Measurements from ENCODE around the gene BRPF1. TPM values are rescaled to one million over a fixed set of nuclear protein-coding genes. Genes with fewer than 3 reads are reported as not detected.

The BRPF1 gene
- total and polyA plus RNA-seq, 2 donors (not counting 1 experiment from before 2014, with no cell fraction given), result 24.4 to 36.5 TPM

GRCh38 chr3:9698293-9698692, 33.2 kb upstream of the BRPF1 start:
- Mint-ChIP-seq H3K27ac (no peak overlapping the region), H3K9me3 (ENCODE audit: insufficient read depth) (no peaks in the 10 kb centered on the region), H3K4me3 (no peak overlapping the region), H3K27me3 (peaks cover 5% of the 10 kb centered on the region), H3K4me1 (peaks cover 6% of the 10 kb centered on the region)
- ChIA-PET CTCF (interaction anchor here (1.2 kb wide), 1 partner anchor 29 kb away, joined by 3 read pairs; no protein-coding TSS in a partner anchor), POLR2A (no interaction called here)
- no peak overlapping the region for H3K9ac ChIP-seq (ENCODE audit: low read length)
- ATAC-seq (ENCODE audit: low read depth) (no peak), DNase-seq (no peak)
- H3K9me3 ChIP-seq (ENCODE audit: control extremely low read depth in 1 of 3, control insufficient read depth in 2 of 3, insufficient read depth in 1 of 3, low read length in 2 of 3), result no peaks in the 10 kb centered on the region
- peaks cover under 1 to 1% of the 10 kb centered on the region in 2 donors for H3K4me1 ChIP-seq (ENCODE audit: control insufficient read depth in 2 of 2, insufficient read depth in 2 of 2, low read length in 2 of 2)
- no peak for TF ChIP-seq CTCF (IDR thresholded peaks at IDR 0.05)
- TF ChIP-seq EZH2 (IDR thresholded peaks at IDR 0.05; ENCODE audit: borderline replicate concordance, insufficient read depth, low read depth, low read length, poor library complexity, severe bottlenecking), result no peak
- WGBS (ENCODE audit: insufficient coverage), result 100% methylated on average over 1 of the region's 3 CpGs
- peaks cover 71% of the 10 kb centered on the region for H4K20me1 ChIP-seq (ENCODE audit: control insufficient read depth, insufficient read depth, low read length, poor library complexity, severe bottlenecking)
- H3K36me3 ChIP-seq (replicated peaks in 1 of 2; ENCODE audit: control extremely low read depth in 1 of 2, control insufficient read depth in 1 of 2, extremely low read depth in 1 of 2, insufficient read depth in 2 of 2, low read length in 1 of 2), result peaks cover 3 to 88% of the 10 kb centered on the region in 2 experiments
- no peak overlapping the region for H3K4me3 ChIP-seq (ENCODE audit: control extremely low read depth in 1 of 5, extremely low read depth in 1 of 5, insufficient read depth in 1 of 5, low read depth in 2 of 5, low read length in 4 of 5)
- peaks cover 0 to 3% (median under 1%) of the 10 kb centered on the region in 4 experiments for H3K27me3 ChIP-seq (replicated peaks in 1 of 4; ENCODE audit: control extremely low read depth in 1 of 4, control insufficient read depth in 3 of 4, insufficient read depth in 4 of 4, low read length in 3 of 4)
- intact Hi-C loops (cut with micrococcal nuclease), result no loop called here
- H3K79me2 ChIP-seq (ENCODE audit: control insufficient read depth, insufficient read depth, low read length), result no peaks in the 10 kb centered on the region
- H3K4me2 ChIP-seq (replicated peaks; ENCODE audit: low read depth, low read length, poor library complexity, severe bottlenecking), result no peak overlapping the region
- no peak overlapping the region for H3K27ac ChIP-seq (ENCODE audit: low read length in 2 of 2)
- no peak overlapping the region for H2AFZ ChIP-seq (ENCODE audit: insufficient read depth, low read depth, low read length, poor library complexity, severe bottlenecking)

- Mint-ChIP-seq H3K4me3 (no peak overlapping the region), H3K27me3 (peaks cover 11% of the 10 kb centered on the region), H3K4me1 (peaks cover 18% of the 10 kb centered on the region), H3K9me3 (ENCODE audit: insufficient read depth) (no peaks in the 10 kb centered on the region), H3K27ac (no peak overlapping the region)
- intact Hi-C loops (cut with micrococcal nuclease), result no loop called here
- no peak overlapping the region for H2AFZ ChIP-seq (ENCODE audit: insufficient read depth, low read depth, low read length, poor library complexity, severe bottlenecking)
- no peak overlapping the region for H3K9ac ChIP-seq (ENCODE audit: low read length)
- H3K79me2 ChIP-seq (ENCODE audit: control insufficient read depth, insufficient read depth, low read length), result no peaks in the 10 kb centered on the region
- ChIA-PET CTCF (interaction anchor here (0.7 kb wide), 1 partner anchor 26 kb away, joined by 5 read pairs; no protein-coding TSS in a partner anchor), POLR2A (no interaction called here)
- H3K27me3 ChIP-seq (replicated peaks in 1 of 4; ENCODE audit: control extremely low read depth in 1 of 4, control insufficient read depth in 3 of 4, insufficient read depth in 4 of 4, low read length in 3 of 4), result peaks cover 0 to 17% (median 6%) of the 10 kb centered on the region in 4 experiments
- TF ChIP-seq CTCF (IDR thresholded peaks at IDR 0.05) (no peak), EZH2 (IDR thresholded peaks at IDR 0.05; ENCODE audit: borderline replicate concordance, insufficient read depth, low read depth, low read length, poor library complexity, severe bottlenecking) (no peak)
- H3K4me3 ChIP-seq (ENCODE audit: control extremely low read depth in 1 of 5, extremely low read depth in 1 of 5, insufficient read depth in 1 of 5, low read depth in 2 of 5, low read length in 4 of 5), result no peak overlapping the region
- H3K36me3 ChIP-seq (replicated peaks in 1 of 2; ENCODE audit: control extremely low read depth in 1 of 2, control insufficient read depth in 1 of 2, extremely low read depth in 1 of 2, insufficient read depth in 2 of 2, low read length in 1 of 2), result peaks cover 3 to 65% of the 10 kb centered on the region in 2 experiments
- no peak for ATAC-seq (ENCODE audit: low read depth)
- peaks cover 0 to 10% (median 0%) of the 10 kb centered on the region in 3 donors for H3K9me3 ChIP-seq (ENCODE audit: control extremely low read depth in 1 of 3, control insufficient read depth in 2 of 3, insufficient read depth in 1 of 3, low read length in 2 of 3)
- H3K27ac ChIP-seq (ENCODE audit: low read length in 2 of 2), result no peak overlapping the region
- no peak for DNase-seq
- WGBS (ENCODE audit: insufficient coverage), result no CpG with 5 or more reads among the region's 2 CpGs
- peaks cover 17 to 18% of the 10 kb centered on the region in 2 donors for H3K4me1 ChIP-seq (ENCODE audit: control insufficient read depth in 2 of 2, insufficient read depth in 2 of 2, low read length in 2 of 2)
- H3K4me2 ChIP-seq (replicated peaks; ENCODE audit: low read depth, low read length, poor library complexity, severe bottlenecking), result no peak overlapping the region
- H4K20me1 ChIP-seq (ENCODE audit: control insufficient read depth, insufficient read depth, low read length, poor library complexity, severe bottlenecking), result peaks cover 55% of the 10 kb centered on the region
Observed at GRCh38 chr3:9700536-9700935, 31.0 kb upstream of the BRPF1 start.
